Ishikawa (cell line): ENCODE data around the gene MRPL28.

Source experiments
- CEBPB ChIP-seq: IDR thresholded peaks from 2 replicates; pipeline ENCODE4 v1.6.1; 2012
- CREB1 ChIP-seq: IDR thresholded peaks from 2 replicates; pipeline ENCODE4 v1.6.1; 2012; ENCODE audit warnings: low read depth
- EGR1 ChIP-seq: IDR thresholded peaks from 2 replicates; pipeline ENCODE4 v1.6.1; 2012
- EP300 ChIP-seq: IDR thresholded peaks from 2 replicates; pipeline ENCODE4 v1.6.1; 2012; ENCODE audit warnings: borderline replicate concordance
- FOXM1 ChIP-seq: IDR thresholded peaks from 2 replicates; pipeline ENCODE4 v1.6.1; 2012; ENCODE audit warnings: low read depth, borderline replicate concordance
- NFIC ChIP-seq: IDR thresholded peaks from 2 replicates; pipeline ENCODE4 v1.6.1; 2012
- RAD21 ChIP-seq: IDR thresholded peaks from 2 replicates; pipeline ENCODE4 v1.6.1; 2012; ENCODE audit warnings: low read depth
- TAF1 ChIP-seq: IDR thresholded peaks from 2 replicates; pipeline ENCODE4 v1.6.1; 2012; ENCODE audit warnings: low read depth, mild to moderate bottlenecking
- TCF12 ChIP-seq: IDR thresholded peaks from 2 replicates; pipeline ENCODE4 v1.6.1; 2012; ENCODE audit warnings: low read depth
- TEAD4 ChIP-seq: IDR thresholded peaks from 2 replicates; pipeline ENCODE4 v1.6.1; 2012
- YY1 ChIP-seq: IDR thresholded peaks from 2 replicates; pipeline ENCODE4 v1.6.1; 2012; ENCODE audit warnings: low read depth
- ZBTB7A ChIP-seq: IDR thresholded peaks from 2 replicates; pipeline ENCODE4 v1.6.1; 2012; ENCODE audit warnings: low read depth
- TF ChIP-seq, protein P1 (sequence below): IDR thresholded peaks from 2 replicates; pipeline ENCODE4 v1.6.1; 2012
- TF ChIP-seq, protein P2 (sequence below): IDR thresholded peaks from 2 replicates; pipeline ENCODE4 v1.6.1; 2012
- TF ChIP-seq, protein P3 (sequence below): IDR thresholded peaks from 2 replicates; pipeline ENCODE4 v1.6.1; 2012; ENCODE audit warnings: low read depth, mild to moderate bottlenecking

The MRPL28 gene

DNA sequence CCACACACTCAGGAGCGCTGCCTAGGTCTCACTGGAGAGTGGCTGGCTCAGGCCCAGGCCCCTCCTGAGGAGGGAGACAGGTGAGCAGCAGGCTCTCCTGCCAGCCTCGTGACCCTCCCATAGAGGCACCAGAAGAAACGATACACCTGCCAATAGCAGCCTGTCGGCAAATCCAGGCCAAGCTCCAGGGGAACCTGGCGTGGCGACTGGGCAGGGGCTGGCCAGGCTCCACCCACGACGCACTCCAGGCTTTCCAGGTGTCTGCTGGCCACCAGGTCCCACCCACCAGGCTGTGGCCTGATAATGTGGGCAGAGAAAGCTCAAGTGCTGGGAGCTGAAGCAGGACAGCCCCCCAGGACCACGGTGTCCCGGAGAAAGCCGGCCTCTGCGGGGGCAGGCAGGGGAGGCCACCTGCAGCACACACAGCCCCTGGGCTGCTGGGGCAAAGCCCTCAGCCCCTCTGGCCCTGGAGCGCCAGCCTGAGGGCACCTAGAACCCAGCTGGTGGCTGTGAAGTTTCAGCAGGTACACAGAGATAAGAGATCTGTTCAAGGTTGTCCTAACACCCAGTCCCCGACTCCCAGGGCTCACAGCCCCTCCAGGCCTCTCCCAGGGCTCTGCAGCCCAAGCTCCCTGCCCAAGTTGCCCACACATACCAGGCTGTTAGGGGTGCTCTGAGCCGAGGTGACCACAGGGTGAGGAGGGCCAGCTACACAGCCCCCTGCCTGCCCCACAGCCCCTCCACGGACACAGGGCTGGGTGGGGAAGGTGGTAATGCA, 9.0 kb upstream of the MRPL28 start:
- TF ChIP-seq FOXM1 (no peak), NFIC (peak; percentile 52), TAF1 (no peak; the same call in 1 of the 2 replicates), TCF12 (0 out of 2 replicates have a peak, but pooled peaks have one; percentile 38), RAD21 (no peak), EGR1 (no peak)
- TF ChIP-seq, protein P1, sequence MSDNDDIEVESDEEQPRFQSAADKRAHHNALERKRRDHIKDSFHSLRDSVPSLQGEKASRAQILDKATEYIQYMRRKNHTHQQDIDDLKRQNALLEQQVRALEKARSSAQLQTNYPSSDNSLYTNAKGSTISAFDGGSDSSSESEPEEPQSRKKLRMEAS = peak; percentile 51; the same call in 1 of the 2 replicates
- TF ChIP-seq, protein P2, sequence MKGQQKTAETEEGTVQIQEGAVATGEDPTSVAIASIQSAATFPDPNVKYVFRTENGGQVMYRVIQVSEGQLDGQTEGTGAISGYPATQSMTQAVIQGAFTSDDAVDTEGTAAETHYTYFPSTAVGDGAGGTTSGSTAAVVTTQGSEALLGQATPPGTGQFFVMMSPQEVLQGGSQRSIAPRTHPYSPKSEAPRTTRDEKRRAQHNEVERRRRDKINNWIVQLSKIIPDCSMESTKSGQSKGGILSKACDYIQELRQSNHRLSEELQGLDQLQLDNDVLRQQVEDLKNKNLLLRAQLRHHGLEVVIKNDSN = peak; percentile 86
- TF ChIP-seq, protein P3, sequence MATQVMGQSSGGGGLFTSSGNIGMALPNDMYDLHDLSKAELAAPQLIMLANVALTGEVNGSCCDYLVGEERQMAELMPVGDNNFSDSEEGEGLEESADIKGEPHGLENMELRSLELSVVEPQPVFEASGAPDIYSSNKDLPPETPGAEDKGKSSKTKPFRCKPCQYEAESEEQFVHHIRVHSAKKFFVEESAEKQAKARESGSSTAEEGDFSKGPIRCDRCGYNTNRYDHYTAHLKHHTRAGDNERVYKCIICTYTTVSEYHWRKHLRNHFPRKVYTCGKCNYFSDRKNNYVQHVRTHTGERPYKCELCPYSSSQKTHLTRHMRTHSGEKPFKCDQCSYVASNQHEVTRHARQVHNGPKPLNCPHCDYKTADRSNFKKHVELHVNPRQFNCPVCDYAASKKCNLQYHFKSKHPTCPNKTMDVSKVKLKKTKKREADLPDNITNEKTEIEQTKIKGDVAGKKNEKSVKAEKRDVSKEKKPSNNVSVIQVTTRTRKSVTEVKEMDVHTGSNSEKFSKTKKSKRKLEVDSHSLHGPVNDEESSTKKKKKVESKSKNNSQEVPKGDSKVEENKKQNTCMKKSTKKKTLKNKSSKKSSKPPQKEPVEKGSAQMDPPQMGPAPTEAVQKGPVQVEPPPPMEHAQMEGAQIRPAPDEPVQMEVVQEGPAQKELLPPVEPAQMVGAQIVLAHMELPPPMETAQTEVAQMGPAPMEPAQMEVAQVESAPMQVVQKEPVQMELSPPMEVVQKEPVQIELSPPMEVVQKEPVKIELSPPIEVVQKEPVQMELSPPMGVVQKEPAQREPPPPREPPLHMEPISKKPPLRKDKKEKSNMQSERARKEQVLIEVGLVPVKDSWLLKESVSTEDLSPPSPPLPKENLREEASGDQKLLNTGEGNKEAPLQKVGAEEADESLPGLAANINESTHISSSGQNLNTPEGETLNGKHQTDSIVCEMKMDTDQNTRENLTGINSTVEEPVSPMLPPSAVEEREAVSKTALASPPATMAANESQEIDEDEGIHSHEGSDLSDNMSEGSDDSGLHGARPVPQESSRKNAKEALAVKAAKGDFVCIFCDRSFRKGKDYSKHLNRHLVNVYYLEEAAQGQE = no peak

DNA sequence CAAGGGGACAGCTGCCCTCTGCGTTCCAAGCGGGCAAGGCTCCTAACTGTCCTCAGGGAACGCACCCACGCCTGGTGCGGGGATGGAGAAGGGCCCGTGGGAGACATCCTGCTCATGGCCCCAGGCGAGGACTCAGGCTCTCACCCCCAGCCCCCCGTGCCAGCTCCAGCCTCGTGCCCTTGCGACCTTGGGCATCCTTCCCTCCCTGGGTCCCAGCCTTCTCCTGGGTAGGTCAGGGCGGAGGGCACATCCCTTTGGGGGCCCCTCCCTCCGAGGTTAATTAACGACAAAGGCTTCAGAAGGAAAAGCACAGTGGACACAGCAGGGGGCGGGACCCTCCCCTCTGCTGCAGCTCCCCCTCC, 8.5 kb upstream of the MRPL28 start:
- TF ChIP-seq, protein P1 = no peak
- TF ChIP-seq ZBTB7A = peak; percentile 98

DNA sequence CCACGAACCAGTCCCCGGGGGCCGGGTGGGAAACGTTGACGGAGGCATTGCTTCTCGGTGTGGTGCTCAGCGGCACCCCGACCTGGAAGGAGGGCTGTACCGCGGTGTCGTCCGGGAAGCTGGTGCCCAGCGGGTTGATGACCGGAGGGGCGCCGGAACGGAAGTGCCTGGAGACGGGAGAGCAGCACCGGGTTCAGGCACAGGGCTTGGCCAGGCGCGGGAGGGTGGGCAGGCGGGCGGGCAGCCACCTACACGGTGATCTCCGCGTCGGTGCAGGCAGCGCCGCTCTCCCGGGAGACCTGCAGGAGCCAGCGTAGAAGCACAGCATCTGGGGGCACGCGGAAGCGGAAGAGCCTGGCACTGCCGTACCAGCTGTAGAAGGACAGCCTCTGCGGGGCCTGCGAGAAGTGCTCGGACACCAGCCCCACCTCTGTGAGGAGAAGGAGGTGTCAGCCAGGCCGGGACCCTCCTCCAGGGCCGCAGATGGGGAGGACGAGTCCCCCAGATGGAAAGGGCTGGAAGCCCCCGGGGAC, 7.1 kb upstream of the MRPL28 start:
- no peak for TF ChIP-seq RAD21
- TF ChIP-seq TEAD4 = no peak
- no peak for TF ChIP-seq CEBPB
- TF ChIP-seq YY1 = no peak
- TF ChIP-seq NFIC = no peak
- no peak for TF ChIP-seq FOXM1
- TF ChIP-seq, protein P2 = no peak
- TF ChIP-seq, protein P1 = no peak
- TF ChIP-seq, protein P3 = no peak
- TF ChIP-seq EP300 = no peak
- TF ChIP-seq TAF1 = no peak
- no peak for TF ChIP-seq EGR1
- TF ChIP-seq CREB1 = no peak
- no peak for TF ChIP-seq TCF12
- no peak for TF ChIP-seq ZBTB7A

DNA sequence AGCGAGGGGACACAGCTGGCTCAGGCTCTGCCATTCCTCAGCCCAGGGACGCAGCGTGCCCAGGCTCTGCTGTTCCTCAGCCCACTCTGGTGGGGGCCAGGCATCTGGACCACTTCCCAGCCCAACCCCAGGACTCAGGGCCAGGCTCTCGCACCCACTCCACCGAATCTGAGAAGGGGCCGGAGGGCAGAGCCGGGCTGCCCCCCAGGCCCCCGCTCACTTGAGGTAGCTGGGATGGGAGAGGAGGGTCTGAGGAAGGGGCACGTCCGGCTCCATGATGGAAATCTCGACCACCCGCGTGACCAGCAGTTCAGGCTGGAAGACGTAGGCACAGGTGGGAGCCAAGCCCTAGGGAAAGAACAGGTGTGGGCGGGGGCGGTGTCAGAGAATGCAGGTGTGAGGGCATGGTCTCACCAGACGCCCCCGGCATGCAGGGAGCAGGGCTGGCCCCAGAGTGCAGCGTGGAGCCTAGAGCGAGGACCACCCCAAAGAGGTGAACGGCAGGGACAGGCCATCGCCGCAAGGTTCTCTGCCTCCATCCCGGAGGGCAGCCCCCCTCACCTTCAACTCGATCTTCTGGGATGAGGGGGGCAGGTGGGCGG, 6.6 kb upstream of the MRPL28 start:
- TF ChIP-seq ZBTB7A (no peak), EP300 (no peak), EGR1 (no peak), YY1 (no peak), CEBPB (no peak), CREB1 (no peak), TEAD4 (no peak), FOXM1 (no peak), TAF1 (no peak), TCF12 (no peak), RAD21 (no peak), NFIC (no peak)
- TF ChIP-seq, protein P3 = no peak
- TF ChIP-seq, protein P2 = no peak
- TF ChIP-seq, protein P1 = no peak
